AG10803 (cell line): ENCODE data around the gene PFDN6.

ENCODE experiments used
- DNase-seq: peaks from one replicate; pipeline ENCODE4 v3.0.0; 2010; ENCODE audit warnings: low read depth
- H3K4me3 ChIP-seq: 2 replicates; pipeline ENCODE4 v1.5.1; 2011; ENCODE audit warnings: mild to moderate bottlenecking, low read length, control low read depth
- CTCF ChIP-seq: conservative IDR thresholded peaks from 2 replicates; pipeline ENCODE4 v1.5.1; 2011; ENCODE audit warnings: mild to moderate bottlenecking, low read length, control low read depth, inconsistent platforms

PFDN6 gene

DNA sequence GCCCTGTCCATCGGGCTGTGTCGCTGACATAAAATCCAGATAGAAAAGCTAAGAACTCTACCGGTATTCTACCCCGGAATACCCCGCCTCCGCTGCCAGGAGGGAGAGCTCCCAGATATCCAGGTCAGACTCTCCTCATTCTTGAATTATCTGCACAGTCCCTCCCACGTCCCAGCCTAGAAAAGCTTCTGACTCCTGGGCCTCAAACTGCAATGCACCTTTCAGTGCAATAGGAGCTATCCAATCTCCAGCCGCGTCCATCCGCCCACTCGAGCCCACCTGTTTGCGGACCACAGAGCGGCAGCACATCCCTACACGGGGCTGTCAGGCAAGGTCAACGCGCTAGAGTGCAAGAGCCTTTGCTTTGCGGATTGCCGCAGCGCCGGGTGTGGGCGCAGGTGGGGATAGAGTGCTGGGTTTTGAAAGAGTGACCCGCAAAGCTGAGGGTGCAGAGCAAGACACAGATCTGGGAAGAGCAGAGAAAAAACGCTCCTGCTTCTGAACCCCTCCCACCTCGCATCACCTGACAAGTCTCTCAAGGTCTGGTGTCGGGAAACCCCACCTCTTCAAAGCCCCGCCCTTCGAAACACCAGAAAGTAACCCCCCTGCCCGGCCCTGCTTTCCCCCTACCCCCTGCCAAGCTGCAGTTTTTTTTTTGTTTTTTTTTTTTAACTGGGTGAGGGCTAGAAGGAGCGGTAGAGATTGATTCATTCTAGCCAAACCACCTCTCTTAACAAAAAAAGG, 23.1 kb downstream of the PFDN6 start:
- peak; percentile 48 for DNase-seq
- TF ChIP-seq CTCF = no peak
- H3K4me3 ChIP-seq = peak overlapping the region; percentile 94

DNA sequence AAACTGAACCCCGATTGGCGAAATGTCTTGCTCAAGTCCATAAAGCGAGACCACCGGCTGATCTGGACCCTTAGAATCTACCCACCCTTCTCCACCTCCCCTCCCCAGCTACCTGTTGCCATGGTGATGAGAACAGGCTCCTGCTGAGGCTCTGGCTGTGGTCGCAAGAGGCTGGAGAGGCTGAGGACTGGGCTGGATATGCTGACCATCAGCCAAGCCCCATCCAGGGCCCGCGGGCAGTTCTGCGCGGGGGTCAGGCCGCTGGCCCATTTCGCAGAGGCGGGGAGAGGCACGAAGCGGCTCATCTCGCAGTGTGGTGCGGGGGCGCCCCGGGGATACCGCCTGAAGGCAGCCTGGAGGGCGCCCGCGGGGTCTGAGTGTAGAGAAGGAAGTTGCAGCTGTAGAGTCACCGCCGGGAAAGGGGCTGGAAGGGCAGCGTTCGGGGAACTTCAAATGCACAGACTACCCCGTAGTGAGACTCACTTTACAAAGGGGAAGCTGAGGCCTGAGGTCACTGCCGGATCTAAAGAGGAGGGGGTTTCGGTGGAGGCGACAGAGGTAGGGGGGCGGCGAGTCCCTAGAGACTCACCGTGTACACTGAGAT, 23.8 kb downstream of the PFDN6 start:
- H3K4me3 ChIP-seq = peak overlapping the region; percentile 94
- TF ChIP-seq CTCF = no peak
- DNase-seq = no peak

DNA sequence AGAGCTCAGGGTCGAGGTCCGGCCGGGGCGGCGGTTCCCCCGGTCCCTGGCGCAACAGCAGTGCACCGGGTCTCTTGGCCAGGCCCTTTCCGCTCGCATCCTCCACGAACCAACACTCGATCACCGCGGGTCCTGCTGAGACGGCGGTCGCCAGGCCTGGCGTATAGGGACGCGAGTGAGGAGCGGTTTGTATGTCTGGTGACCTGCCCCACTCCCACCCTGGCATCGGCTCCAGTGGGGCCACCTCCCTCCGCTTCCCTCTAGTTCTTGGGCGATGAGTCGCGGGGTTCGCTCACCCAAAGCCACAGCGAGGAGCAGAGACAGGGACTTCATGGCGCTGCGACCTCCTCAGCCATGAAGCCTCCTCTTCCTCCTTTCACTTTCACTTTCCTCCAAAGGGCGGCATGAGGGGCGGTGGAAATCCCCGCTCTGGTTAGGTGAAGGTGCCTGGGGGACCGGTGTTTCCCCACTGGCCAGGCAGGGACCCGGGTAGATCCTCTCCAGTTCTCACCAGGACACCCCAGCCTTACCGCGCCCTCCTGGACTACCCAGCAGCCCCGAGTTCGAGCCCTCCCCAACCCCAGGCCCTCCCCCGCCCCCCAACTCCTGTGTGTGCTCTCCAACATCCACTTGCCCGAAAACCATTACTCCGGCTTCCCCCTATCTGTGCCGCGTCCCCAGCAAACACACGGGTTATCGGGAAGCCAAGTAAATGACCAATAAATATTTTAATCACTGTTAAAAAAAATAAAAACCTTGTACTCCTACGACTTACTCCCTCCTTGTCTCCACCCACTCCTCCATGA, 24.5 kb downstream of the PFDN6 start, which contains the start of gene TAPBP:
Gene TAPBP, minus strand, starts transcription at position 370 of the 806 bp plus-strand sequence. Its CDS starts 37 bp downstream, at position 333.
- TF ChIP-seq CTCF = no peak
- peak; percentile 46 for DNase-seq
- peak within 1 kb of the TSS; percentile 94 for H3K4me3 ChIP-seq

- peak overlapping the region; percentile 94 for H3K4me3 ChIP-seq
- peak; percentile 74 for DNase-seq
- no peak for TF ChIP-seq CTCF
Observed at GRCh38 chr6:33314515-33314942, 25.1 kb downstream of the PFDN6 start.

DNA sequence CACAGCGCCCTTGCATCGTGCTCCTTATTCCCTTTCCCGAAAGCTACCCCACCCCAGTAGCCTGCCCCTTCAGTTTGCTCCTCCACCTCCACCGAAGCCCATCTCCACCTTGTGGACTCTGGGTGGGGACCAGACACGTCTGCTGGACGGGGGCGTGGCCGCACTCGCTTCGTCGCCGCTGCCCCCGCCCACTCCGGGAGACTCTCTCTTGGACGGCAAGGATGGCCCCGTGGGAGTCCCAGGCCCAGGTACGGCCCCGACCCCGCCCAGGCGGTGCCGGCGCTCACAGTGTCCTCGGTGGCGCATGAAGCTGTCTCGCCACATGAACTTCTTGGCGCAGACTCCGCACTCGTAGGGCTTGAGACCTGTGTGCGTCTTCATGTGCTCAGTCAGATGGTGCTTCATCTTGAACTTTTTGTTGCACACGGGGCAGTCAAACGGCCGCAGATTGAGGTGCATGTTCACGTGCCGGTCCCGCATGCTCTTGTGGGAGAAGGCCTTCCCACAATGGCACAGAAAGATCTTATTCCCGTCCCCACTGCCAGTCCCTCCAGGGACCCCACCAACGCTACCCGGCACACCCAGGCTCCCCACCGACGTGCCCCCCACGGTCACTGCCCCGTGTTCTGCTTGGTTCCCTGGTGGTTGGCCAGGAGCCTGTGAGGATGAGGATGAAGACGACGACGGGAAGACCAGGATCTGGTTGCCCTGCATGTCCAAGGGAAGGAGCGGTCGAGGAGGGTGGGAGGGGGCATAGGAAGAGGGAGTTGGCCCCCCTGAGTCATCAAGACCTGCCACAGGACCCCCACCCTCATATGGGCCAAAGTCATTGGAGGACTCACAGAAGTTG, 25.8 kb downstream of the PFDN6 start:
- DNase-seq = no peak
- H3K4me3 ChIP-seq = peak overlapping the region; percentile 94
- TF ChIP-seq CTCF = no peak

- no peak for TF ChIP-seq CTCF
- no peak overlapping the region for H3K4me3 ChIP-seq
- no peak for DNase-seq
Observed at GRCh38 chr6:33315793-33316602, 26.6 kb downstream of the PFDN6 start.
